ENCODE data around the gene LONP1. TPM values are rescaled to one million over a fixed set of nuclear protein-coding genes. Genes with fewer than 3 reads are reported as not detected.

Gene LONP1
- total and polyA plus RNA-seq, 2 of the 8 experiments (the other 6 are each of a cell fraction or from before 2014, with no cell fraction given): 98.1 to 117 TPM

DNA sequence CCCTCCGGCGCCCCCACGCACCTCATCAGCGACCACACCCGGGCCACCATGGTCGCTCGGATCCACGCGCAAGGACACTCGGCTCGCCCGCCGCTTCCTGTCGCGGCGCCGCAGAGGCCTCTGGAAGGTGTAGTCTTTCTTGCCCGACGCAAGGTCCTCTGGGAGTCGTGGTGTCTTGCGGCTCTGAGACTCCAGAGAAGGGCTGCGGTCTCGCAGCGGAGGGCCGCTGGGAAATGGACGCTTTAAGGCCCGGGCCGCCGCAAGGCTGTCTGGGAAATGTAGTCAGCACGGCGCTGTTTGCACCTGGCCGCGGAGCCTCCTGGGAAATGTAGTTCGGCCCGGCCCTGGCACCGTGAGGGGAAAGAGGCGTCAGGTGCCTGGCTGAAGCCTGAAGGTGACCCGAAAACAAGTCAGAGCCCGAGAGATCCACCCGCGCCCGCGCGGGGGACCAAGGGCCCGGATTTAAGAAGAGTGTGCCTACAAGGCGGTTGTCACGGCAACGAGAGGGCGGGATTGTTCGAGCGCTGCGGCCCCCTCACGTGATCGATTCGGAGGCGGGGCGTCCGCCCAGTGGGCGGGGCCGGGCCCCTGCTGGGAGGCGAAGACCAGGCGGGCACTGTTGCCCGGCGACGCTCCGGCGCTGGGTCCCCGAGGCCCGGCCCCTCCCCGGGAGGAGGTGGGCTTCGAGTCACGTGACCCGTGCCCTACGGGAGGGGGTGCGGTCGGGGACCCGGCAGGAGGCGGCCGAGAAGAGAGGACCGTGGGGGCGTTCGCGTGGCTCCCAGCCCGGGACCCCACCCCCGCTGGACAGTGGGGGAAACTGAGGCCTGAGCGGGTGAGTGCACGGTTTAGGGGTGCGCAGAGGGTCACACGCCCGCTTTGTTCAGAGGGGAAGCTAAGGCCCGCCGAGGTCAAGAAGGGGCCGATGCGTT lies 39.2 kb downstream of the LONP1 start, which contains the start of the genes HSD11B1L and MICOS13 (continued):
- TF ChIP-seq CHD1 (IDR thresholded peaks at IDR 0.05; ENCODE audit: low read depth, low read length) (no peak), NANOG (IDR thresholded peaks at IDR 0.05; ENCODE audit: insufficient read depth, low read depth, low read length, poor library complexity, severe bottlenecking) (peak; percentile 27), TAF7 (optimal IDR thresholded peaks at IDR 0.05; ENCODE audit: borderline replicate concordance, low read depth, low read length) (peak; percentile 5), CTBP2 (IDR thresholded peaks at IDR 0.05; ENCODE audit: borderline replicate concordance, insufficient read depth, insufficient read length, low read length) (no peak), KDM4A (IDR thresholded peaks at IDR 0.05; ENCODE audit: low read depth, low read length, severe bottlenecking) (peak; percentile 92), NRF1 (IDR thresholded peaks at IDR 0.05; ENCODE audit: low read depth, low read length) (0 out of 2 replicates have a peak, but pooled peaks have one; percentile 7), CBX8 (IDR thresholded peaks at IDR 0.05; ENCODE audit: borderline replicate concordance, low read depth, low read length) (no peak), PHF8 (conservative IDR thresholded peaks at IDR 0.05; ENCODE audit: low read depth, low read length) (peak; percentile 41; the same call in 1 of the 2 replicates), SP4 (IDR thresholded peaks at IDR 0.05; ENCODE audit: low read length) (0 out of 2 replicates have a peak, but pooled peaks have one; percentile 77), EP300 (IDR thresholded peaks at IDR 0.05; ENCODE audit: borderline replicate concordance in 1 of 2, low read depth in 2 of 2, low read length in 2 of 2) (no peak), HDAC6 (IDR thresholded peaks at IDR 0.05; ENCODE audit: low read depth, low read length) (no peak), EGR1 (IDR thresholded peaks at IDR 0.05; ENCODE audit: borderline replicate concordance, low read depth, low read length) (no peak), CBX5 (IDR thresholded peaks at IDR 0.05; ENCODE audit: low read depth, low read length) (no peak), USF2 (IDR thresholded peaks at IDR 0.05; ENCODE audit: low read length) (peak; percentile 97), CHD2 (IDR thresholded peaks at IDR 0.05; ENCODE audit: low read length) (peak; percentile 21; the same call in 1 of the 2 replicates), BCL11A (IDR thresholded peaks at IDR 0.05; ENCODE audit: low read depth in 2 of 2, low read length in 2 of 2) (no peak), KDM5A (IDR thresholded peaks at IDR 0.05; ENCODE audit: low read length) (no peak), EZH2 (IDR thresholded peaks at IDR 0.05; ENCODE audit: low read depth, low read length, severe bottlenecking) (no peak), POU5F1 (IDR thresholded peaks at IDR 0.05; ENCODE audit: low read depth, low read length) (no peak)
- TF ChIP-seq, protein P1, sequence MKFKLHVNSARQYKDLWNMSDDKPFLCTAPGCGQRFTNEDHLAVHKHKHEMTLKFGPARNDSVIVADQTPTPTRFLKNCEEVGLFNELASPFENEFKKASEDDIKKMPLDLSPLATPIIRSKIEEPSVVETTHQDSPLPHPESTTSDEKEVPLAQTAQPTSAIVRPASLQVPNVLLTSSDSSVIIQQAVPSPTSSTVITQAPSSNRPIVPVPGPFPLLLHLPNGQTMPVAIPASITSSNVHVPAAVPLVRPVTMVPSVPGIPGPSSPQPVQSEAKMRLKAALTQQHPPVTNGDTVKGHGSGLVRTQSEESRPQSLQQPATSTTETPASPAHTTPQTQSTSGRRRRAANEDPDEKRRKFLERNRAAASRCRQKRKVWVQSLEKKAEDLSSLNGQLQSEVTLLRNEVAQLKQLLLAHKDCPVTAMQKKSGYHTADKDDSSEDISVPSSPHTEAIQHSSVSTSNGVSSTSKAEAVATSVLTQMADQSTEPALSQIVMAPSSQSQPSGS (IDR thresholded peaks at IDR 0.05; ENCODE audit: low read length): no peak

Measured in H1 (cell line).